WTC11 (cell line): ENCODE data around the gene ANKZF1.

Source experiments
- KAT7 ChIP-seq: sonication (generic); formaldehyde crosslinking; IDR thresholded peaks from 2 replicates; pipeline ENCODE4 v1.8.1; 2023; ENCODE audit warnings: missing genetic modification reagents, mild to moderate bottlenecking, borderline replicate concordance
- MAX ChIP-seq: sonication (generic); formaldehyde crosslinking; IDR thresholded peaks from 2 replicates; pipeline ENCODE4 v1.8.0; 2022; ENCODE audit warnings: mild to moderate bottlenecking, missing genetic modification reagents
- TF ChIP-seq, protein P1 (sequence below): fragments of 200-600 bp; IDR thresholded peaks from 2 replicates; pipeline ENCODE4 v1.8.0; 2022; ENCODE audit warnings: antibody characterized with exemption

GRCh38 chr2:219182331-219183150 is 47.1 kb upstream of the ANKZF1 start:
- TF ChIP-seq KAT7 (CRISPR knock-in tag), result no peak
- TF ChIP-seq, protein P1, sequence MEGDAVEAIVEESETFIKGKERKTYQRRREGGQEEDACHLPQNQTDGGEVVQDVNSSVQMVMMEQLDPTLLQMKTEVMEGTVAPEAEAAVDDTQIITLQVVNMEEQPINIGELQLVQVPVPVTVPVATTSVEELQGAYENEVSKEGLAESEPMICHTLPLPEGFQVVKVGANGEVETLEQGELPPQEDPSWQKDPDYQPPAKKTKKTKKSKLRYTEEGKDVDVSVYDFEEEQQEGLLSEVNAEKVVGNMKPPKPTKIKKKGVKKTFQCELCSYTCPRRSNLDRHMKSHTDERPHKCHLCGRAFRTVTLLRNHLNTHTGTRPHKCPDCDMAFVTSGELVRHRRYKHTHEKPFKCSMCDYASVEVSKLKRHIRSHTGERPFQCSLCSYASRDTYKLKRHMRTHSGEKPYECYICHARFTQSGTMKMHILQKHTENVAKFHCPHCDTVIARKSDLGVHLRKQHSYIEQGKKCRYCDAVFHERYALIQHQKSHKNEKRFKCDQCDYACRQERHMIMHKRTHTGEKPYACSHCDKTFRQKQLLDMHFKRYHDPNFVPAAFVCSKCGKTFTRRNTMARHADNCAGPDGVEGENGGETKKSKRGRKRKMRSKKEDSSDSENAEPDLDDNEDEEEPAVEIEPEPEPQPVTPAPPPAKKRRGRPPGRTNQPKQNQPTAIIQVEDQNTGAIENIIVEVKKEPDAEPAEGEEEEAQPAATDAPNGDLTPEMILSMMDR, result no peak
- no peak for TF ChIP-seq MAX (CRISPR knock-in tag)
